ENCODE results near the gene ARHGEF12.

DNA sequence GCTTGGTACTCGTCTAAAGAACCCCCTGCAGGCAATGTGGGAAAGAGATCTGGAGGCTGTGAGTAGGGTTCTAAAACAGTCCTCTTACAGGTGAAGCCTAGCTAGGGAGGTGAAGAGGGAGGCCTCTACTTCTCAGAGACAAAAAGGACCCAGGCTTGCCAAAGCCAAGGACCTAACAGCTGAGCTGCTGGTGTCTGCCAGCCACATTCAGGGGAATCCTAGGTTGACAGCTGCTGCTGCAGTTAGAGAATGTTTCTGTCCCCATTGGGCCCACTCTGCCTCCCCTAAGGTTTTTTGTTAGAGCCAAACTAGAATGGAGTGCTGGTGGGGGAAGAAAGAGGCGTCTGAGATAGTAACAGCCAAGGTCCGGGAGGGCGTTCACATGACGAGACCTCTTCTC is 37.8 kb upstream of the ARHGEF12 start:
- TF ChIP-seq POLR2A (IDR thresholded peaks at IDR 0.05) (no peak), EP300 (IDR thresholded peaks at IDR 0.05) (no peak), POLR2AphosphoS5 (IDR thresholded peaks at IDR 0.05) (no peak)
- TF ChIP-seq, protein P1, sequence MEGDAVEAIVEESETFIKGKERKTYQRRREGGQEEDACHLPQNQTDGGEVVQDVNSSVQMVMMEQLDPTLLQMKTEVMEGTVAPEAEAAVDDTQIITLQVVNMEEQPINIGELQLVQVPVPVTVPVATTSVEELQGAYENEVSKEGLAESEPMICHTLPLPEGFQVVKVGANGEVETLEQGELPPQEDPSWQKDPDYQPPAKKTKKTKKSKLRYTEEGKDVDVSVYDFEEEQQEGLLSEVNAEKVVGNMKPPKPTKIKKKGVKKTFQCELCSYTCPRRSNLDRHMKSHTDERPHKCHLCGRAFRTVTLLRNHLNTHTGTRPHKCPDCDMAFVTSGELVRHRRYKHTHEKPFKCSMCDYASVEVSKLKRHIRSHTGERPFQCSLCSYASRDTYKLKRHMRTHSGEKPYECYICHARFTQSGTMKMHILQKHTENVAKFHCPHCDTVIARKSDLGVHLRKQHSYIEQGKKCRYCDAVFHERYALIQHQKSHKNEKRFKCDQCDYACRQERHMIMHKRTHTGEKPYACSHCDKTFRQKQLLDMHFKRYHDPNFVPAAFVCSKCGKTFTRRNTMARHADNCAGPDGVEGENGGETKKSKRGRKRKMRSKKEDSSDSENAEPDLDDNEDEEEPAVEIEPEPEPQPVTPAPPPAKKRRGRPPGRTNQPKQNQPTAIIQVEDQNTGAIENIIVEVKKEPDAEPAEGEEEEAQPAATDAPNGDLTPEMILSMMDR (IDR thresholded peaks at IDR 0.05) = no peak
